Astrocyte of the hippocampus (primary cell): ENCODE results near the gene MARCKS.
A peak's percentile ranks its signal among the peaks of the same experiment; 100 is the strongest.
"Not testable (repeated sequence)": the region's sequence is repeated elsewhere in the genome, so short reads cannot be mapped to it uniquely, and the experiment has no call there.

Experiments
- DNase-seq: peaks from one replicate; pipeline ENCODE4 v3.0.0; 2011; ENCODE audit warnings: low read depth, low spot score

The MARCKS gene

DNA sequence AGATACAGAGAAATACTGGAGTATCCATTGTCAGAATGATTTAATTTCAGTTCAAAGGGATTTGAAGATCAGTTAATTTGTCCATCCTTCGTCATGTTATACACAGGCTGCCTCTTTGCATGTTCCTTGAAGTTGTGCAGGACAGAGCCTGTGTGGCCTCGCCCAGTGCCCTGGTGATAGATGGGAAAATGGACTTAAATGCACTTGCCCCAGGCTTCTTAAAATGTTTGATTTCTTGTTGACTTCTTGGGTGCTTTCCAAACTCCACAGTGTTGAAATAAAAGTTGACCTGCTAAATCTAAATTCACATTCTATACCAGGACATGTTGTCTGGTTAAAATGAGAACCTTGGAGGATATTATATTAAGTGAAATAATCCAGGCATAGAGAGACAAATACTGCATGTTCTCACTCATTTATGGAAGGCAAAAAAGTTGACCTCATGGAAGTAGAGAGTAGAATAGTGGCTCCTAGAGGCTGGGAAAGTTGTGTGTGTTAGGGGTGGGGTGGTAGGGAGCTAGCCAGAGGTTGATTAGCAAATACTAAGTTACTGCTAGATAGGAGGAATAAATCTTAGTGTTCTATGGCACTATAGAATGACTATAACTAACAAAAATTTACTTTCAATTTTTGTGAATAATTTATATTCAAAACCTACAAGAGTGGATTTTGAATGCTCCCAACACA, 25.3 kb downstream of the MARCKS start:
- no peak for DNase-seq

DNA sequence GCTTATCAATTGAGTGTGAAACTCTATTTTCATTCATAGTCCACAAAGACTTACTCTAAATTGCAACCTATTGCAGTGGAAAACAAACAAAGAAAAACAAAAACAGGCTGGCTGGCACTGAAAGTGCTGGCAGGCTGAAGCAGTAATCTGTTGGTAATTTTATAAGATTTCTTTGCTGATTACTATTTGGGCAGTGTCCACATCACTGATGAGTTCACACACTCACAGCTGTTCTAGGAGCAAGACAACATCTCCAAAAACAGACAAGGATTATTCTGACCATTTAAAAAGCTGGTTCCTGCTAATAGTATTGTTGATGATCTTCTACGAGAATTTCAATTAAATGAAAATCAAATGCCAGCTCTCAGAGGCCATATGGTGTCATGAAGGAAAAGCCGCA, 26.9 kb downstream of the MARCKS start:
- no peak for DNase-seq

DNA sequence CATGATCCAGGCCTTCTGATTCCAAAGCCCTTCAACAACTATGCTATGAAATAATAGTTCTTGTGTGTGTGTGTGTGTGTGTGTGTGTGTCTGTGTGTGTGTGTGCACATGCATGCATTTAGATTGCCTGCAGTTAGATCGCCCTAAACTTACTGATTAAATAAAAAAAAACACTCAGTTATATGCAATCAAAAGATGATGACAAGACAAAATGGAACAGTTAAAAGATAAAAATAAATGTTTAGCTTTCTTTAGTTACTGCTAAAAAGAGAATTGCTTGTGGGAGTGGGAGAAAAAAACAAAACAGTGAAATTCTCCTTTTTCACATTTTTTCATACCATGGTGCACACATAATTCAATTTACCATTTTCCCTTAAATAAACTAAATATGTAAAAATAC, 29.4 kb downstream of the MARCKS start:
- no peak for DNase-seq

DNA sequence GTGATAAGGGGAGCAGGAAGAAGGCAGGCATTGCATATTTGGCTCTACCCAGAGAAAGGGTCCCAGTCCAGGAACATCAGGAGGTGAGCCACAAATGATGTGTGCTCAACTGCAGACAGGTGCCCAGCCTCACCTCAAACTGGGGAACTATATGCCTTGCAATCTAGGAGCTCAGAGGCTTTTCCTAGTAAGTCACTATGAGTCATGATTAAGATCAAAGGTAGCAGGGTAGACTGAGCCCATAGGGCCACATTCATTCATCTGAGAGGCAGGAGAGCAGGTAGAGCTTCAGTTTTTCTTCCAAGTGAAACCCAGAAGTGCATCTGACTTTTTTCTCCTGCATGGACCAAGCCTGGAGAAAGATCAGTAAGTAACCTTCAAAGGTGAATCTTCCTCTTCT, 31.3 kb downstream of the MARCKS start:
- no peak for DNase-seq

DNA sequence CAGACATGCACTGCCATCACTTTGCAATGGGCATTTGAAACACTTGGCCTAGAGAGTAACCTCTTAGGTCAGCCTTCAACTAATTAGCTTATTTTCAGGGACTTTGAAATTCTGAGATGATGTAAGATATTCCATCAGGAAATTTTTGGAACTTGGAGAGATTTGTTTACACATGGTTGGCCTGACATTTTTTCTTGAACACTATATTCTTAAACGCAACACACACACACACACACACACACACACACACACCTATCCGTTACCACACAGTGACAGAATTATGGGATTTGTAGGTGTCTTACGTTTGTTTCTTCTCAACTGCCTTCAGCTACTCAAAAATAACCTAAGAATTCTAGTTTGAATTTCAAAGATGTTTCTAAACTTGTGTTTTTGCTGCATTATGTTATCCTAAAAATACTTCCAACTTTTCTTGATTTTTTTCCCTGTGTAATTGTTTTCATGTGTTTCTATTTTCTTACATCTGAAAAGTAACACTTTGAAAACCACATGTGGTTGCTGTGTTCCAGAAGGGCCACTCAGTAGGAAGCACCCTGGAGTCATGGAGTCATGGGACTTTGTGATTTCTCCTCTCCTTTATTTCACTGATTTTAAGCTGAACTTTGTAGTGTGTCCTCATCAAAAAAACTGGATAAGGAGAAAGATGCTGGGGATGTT, 31.9 kb downstream of the MARCKS start:
- DNase-seq, result no peak

DNA sequence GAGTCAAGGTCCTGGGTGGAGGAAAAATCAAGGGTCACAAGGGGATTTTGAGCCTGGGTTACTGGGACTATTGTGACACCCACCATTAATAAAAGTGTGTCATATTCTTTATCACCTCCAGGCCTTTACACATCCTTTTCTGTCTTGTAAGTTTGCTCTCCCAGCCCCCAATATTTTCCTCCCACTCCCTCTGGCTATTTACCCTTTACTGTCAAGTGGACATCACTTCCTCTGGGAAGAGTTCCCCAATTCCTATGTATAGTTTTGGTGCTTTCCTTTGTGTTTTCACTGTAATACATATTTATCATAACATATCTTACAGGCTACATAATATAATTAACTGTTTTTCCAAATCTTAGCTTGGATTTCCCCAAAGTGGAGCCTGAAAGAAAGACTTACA, 36.3 kb downstream of the MARCKS start:
- no peak for DNase-seq

DNA sequence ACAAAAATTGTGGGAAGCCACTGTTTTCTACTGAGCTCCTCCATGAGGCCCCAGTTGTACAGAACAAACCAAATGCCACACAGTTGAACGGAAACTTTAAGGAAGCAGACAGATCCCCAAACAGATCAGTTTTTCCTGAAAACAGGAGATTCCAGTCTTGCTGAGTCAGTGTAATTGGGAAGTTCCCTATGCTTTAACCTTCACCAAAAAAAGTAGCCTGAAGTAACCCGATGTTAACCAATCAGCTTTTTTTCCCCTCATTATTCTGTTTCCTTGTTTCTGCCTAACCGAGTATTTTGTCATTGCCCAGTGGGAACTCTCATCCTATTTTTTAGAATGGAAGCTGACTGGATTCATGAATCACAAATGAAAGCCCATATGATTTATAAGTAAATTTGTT, 36.7 kb downstream of the MARCKS start:
- DNase-seq, result peak; percentile 44

DNA sequence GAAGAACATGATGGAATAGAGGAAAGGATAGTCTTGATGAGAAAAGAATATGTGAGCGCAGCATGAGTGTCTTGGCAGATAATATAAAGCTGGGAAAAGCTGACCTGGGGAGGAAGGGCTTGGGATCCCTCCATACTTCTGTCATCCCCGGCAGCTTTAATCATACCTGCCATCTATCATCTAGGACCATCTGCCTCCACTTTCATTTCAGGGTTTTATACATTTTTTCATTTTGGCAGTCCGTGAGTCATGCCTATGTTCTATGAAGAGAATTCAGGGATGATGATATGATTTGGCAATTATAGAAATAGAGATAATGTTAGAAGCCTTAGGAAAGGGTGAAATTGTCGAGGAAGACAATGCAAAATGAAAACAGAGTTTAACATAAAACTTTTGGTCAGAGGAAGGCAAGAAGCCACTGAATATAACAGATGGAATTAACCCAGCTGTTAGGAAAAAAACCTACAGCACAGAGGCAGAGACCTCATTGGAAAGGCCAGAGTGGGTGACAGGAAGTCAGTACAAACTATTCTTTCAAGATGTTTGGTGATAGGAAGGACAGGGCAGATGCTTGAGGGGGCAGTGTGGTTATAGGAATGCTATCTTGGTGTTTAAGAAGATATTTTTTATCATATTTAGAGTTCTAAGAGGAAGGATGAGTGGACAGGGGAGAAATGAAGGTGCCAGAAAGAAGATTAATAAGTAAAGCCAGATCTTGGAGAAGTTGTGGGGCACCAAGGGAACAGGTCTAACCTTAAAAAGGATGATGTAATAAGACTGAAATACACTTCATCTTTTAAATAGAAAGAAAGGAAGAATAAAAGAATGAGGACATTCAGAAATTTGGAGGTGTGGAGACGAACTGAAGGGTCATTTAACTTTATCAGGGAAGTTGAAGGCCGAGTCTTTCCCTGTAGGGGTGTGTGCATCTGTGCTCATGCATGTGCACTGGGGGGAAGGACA, 37.8 kb downstream of the MARCKS start:
- DNase-seq, result no peak

DNA sequence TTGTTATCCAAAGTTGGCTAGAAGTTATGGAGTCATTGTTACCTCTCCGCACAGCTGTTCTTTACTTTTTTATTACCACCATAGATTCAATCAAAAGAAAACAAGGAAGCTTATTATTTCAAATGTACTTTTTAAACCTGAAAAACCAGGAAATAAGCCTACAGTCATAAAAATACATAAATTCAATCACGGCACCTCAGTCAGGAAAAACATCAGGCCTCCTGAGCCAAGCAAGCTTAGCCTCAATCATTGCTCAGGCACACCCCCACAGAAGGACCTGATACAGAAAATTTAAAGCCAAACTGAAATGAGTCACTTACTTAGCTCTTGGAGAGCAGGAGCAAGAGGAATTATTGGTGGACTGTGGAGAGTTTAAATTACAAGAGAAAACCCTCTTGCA, 44.3 kb downstream of the MARCKS start:
- DNase-seq, result peak; percentile 29

DNA sequence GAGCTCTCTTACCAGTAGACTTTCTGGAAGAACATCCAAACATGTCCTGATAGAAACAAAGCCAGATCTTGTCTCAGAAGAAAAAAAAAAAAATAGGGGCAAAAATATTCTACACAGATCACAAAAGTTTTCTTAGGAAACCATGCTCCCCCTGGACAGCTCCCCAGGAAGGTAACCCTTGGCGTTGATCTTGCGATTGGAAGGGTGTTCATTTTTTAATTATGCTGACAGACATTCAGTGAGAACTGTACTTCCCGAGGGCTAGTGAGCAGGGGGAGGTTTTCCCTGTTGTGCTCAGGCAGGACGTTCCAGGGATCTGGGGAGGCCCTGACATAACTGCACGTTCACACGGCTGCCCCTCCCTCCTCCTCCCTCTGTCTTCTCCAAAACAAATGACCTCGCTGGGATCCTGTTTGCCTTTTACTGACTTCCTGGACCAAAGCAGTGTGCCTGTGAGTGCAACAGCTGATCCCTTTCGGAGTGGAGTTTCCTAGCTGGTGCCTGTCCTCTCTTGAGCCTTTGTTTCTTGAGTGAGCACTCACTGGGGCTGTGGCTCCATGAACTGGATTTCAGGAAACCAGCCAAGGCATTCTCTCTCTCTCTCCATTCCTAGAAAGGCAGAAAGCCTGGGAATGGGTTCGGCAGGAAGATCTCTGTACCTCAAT, 46.7 kb downstream of the MARCKS start:
- DNase-seq, result peak; percentile 32

DNA sequence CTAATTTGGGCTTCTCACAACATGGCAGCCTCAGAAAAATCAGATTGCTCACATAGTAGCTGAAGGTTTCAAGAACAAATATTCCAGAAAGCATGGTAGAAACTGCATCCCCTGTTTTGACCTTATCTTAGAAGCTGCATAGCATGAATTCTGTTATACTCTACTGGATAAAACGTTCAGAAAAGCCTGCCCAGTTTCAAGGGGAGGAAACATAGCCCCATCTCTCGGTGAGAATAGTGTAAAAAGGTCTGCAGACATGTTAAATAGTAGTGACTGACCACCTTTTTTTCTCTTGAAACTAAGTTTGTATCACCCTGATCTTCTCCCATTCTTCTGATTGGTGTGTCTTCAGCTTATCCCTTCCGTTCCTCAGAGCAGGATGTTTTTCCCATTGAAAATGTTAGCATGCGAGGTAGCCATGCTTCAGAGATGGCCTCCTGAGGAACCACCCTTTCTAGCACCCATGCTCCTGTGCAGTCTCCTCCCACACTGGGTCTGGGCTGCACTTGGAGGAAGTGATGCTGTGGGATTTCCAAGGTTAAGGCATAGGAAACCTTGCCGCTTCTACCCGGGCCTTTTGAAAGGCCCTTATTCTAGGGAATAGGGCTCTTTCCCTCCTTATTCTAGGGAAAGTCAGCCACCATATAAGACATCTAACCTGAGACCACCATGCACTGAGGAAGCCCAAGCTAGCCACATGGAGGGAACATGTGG, 50.1 kb downstream of the MARCKS start:
- DNase-seq, result no peak

DNA sequence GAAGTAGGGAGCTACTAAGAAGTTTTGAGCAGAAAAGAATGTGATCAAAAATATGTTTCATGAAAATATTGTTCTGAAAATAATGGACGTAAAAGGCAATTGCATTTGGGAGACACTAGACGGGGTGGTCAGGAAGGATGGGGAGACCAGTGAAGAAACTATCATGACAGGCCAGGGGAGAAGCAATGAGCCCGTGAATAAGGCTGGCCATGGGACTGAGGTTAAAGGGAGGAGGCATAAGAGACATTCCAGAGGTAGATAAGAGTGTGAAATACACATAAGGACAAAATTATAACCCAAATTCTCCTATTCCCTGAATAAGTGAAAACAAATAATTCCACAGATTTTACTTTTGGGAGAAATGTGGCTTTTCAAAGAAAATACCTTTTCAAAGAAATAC, 51.7 kb downstream of the MARCKS start:
- peak; percentile 30 for DNase-seq

DNA sequence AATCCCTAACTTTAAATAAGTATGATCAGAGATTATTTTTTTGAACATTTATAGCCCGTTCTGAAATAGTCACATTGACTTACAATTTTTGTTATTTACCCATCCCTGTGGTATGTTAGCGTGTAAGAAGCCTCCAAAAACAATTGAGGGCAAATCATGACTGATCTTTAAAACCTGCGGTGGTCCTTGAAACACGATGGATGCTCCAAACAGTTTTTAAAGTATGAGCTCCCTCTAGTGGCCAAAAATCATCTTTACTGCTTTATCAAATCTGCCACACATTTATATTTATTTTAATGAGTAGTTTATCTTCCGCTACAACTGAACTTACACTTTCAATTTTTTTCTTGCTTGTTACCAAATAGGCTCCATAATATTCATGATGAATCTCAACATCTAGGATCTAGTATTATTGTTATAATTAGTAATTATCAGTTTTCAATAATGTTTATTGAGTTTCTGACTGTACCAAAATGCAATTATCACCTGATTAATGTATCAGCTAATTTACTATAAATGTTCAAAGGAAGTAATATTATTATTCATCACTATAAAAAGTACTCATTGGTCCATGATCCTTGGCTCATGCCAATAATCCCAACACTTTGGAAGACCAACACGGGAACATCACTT, 52.2 kb downstream of the MARCKS start:
- peak; percentile 85 for DNase-seq

DNA sequence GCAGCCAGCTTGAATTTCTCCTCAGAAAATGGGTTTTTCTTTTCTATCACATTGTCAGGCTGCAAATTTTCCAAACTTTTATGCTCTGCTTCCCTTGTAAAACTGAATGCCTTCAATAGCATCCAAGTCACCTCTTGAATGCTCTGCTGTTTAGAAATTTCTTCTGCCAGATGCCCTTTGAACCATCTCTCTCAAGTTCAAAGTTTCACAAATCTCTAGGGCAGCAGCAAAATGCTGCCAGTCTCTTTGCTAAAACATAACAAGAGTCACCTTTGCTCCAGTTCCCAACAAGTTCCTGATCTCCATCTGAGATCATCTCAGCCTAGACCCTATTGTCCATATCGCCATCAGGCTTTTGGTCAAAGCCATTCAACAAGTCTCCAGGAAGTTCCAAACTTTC, 53.1 kb downstream of the MARCKS start:
- DNase-seq, result not testable (repeated sequence)
